ENCODE data around the gene PLCH2. TPM values are rescaled to one million over a fixed set of nuclear protein-coding genes. Genes with fewer than 3 reads are reported as not detected.

Gene PLCH2
- total and polyA plus RNA-seq, 12 donors = 0.06 to 0.51 (median 0.10) TPM; not detected in 2

DNA sequence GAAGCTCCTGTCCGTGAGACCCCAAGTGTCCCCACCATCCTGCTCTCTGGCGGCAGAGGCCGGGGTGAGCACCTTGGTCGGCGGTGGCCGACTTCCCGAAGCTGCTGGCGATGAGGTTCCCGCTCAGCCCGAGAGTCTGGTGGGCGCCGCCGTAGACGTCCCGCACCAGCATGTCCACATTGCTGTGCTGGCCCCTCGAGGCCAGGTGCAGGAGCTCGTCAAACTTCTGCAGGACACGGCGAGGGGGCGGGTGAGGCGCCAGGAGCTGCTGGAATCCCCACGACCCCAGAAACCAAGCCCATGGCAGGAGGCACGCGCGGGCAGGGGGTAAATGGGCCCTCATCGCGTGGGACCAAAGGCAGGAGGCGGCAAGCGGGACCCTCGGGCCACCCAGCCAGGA lies 43.6 kb downstream of the PLCH2 start:
- Histone ChIP-seq H3K27ac (no peak overlapping the region), H3K36me3 (peaks cover 24 to 78% (median 50%) of the 10 kb centered on the region in 9 donors), H3K4me3 (no peak overlapping the region), H3K9me3 (no peaks in the 10 kb centered on the region), H3K27me3 (no peaks in the 10 kb centered on the region), H3K4me1 (peaks cover 8 to 27% (median 19%) of the 10 kb centered on the region in 9 donors)
- WGBS, 2 donors = 91 to 95% methylated on average over 29 to 30 of the region's 30 CpGs
- DNase-seq (no peak), ATAC-seq (no peak)
- TF ChIP-seq, protein P1, sequence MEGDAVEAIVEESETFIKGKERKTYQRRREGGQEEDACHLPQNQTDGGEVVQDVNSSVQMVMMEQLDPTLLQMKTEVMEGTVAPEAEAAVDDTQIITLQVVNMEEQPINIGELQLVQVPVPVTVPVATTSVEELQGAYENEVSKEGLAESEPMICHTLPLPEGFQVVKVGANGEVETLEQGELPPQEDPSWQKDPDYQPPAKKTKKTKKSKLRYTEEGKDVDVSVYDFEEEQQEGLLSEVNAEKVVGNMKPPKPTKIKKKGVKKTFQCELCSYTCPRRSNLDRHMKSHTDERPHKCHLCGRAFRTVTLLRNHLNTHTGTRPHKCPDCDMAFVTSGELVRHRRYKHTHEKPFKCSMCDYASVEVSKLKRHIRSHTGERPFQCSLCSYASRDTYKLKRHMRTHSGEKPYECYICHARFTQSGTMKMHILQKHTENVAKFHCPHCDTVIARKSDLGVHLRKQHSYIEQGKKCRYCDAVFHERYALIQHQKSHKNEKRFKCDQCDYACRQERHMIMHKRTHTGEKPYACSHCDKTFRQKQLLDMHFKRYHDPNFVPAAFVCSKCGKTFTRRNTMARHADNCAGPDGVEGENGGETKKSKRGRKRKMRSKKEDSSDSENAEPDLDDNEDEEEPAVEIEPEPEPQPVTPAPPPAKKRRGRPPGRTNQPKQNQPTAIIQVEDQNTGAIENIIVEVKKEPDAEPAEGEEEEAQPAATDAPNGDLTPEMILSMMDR (IDR thresholded peaks at IDR 0.05) = no peak
- intact Hi-C loops (cut with DNase I) = loop anchor here in 2 of 10 donors (10.0 kb wide), 1 partner anchor 125 kb away; no protein-coding TSS in a partner anchor

DNA sequence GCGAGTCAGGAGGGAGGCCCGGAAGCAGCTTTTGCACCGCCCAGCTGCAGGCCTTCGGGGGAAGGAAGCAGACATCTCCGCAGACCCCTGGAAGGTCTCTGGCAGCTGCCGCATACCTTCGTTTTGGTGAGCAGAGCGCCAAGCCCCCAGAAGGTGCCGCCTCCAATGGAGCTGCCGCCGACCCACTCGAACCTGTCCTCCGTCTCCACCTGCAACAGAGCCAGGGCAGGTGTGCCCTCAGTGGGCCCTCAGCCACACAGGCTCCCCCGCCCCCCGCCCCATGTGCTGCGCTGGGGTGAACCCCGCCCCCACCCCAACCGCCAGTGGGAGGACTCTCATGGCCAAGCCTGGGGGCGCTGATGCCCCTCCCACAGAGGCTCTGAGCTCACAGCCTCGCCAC lies 44.1 kb downstream of the PLCH2 start:
- intact Hi-C loops (cut with DNase I) = loop anchor here in 2 of 10 donors (10.0 kb wide), 1 partner anchor 125 kb away; no protein-coding TSS in a partner anchor
- Histone ChIP-seq H3K27ac (no peak overlapping the region), H3K4me1 (peaks cover 10 to 32% (median 23%) of the 10 kb centered on the region in 9 donors), H3K4me3 (no peak overlapping the region), H3K36me3 (peaks cover 20 to 73% (median 50%) of the 10 kb centered on the region in 9 donors), H3K9me3 (no peaks in the 10 kb centered on the region), H3K27me3 (no peaks in the 10 kb centered on the region)
- DNase-seq (no peak), ATAC-seq (no peak)
- WGBS, 2 donors = 95 to 96% methylated on average over 16 to 20 of the region's 20 CpGs
- TF ChIP-seq, protein P1 (IDR thresholded peaks at IDR 0.05) = no peak

DNA sequence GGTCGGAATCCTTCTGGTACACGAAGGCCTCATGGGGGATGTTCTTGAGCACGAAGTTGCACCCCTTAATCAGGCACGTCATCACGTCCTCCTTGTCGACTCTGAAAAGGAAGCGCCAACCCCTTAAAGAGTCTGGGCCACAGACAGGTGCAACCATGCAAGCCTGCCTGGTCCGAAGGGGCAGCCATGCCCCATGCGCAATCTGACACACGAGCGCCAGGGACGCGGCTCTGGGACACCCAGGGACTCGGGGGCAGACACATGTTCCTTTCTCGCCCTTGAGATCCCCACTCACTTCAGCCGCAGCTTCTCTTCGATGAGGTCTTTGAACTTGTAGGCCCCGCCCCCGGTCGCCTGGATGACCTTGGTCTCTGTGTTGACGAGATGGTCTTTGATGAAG lies 44.7 kb downstream of the PLCH2 start:
- no peak overlapping the region for H3K4me3 ChIP-seq
- no peaks in the 10 kb centered on the region for H3K9me3 ChIP-seq
- ATAC-seq (no peak), DNase-seq (no peak)
- peaks cover 12 to 37% (median 28%) of the 10 kb centered on the region in 9 donors for H3K4me1 ChIP-seq
- no peaks in the 10 kb centered on the region for H3K27me3 ChIP-seq
- TF ChIP-seq, protein P1 (IDR thresholded peaks at IDR 0.05) = no peak
- H3K27ac ChIP-seq = no peak overlapping the region
- 74 to 76% methylated on average over 21 of the region's 21 CpGs for WGBS, 2 donors
- H3K36me3 ChIP-seq = peaks cover 18 to 67% (median 50%) of the 10 kb centered on the region in 9 donors
- intact Hi-C loops (cut with DNase I) = loop anchor here in 2 of 10 donors (10.0 kb wide), 1 partner anchor 124 kb away; no protein-coding TSS in a partner anchor

DNA sequence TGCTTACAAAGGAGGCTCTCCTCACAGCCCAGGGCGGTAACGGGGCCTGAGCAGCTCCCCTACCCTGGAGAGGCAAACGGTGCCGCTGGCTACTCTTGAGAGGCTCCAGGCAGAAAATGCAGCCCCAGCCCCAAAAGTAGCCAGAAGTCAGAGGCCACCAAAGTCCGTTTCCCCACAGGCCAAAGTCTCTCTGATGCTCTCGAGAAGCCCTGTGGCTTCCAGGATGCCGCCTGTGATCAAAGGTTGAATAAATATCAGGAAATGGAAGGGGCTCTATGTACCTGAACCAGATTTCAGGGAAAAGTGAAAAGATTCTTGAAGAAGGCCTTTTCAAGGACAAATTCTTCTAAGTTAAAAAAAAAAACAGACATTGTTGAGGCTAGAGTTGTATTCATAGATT lies 46.1 kb downstream of the PLCH2 start:
- Histone ChIP-seq H3K4me3 (no peak overlapping the region), H3K27me3 (peaks cover 0 to 4% (median 0%) of the 10 kb centered on the region in 7 donors), H3K9me3 (no peaks in the 10 kb centered on the region), H3K4me1 (peaks cover 18 to 44% (median 35%) of the 10 kb centered on the region in 9 donors), H3K36me3 (peaks cover 14 to 53% (median 38%) of the 10 kb centered on the region in 9 donors), H3K27ac (no peak overlapping the region)
- TF ChIP-seq, protein P1 (IDR thresholded peaks at IDR 0.05) = no peak
- 86% methylated on average over 7 of the region's 7 CpGs for WGBS, 2 donors
- ATAC-seq (no peak), DNase-seq (no peak)
- intact Hi-C loops (cut with DNase I) = loop anchor here in 2 of 10 donors (10.0 kb wide), 1 partner anchor 123 kb away; no protein-coding TSS in a partner anchor
